ENCODE measurements around the gene CEACAM21. TPM values are rescaled to one million over a fixed set of nuclear protein-coding genes. Genes with fewer than 3 reads are reported as not detected.

Gene CEACAM21
- total and polyA plus RNA-seq, 4 donors = 5.1 to 11.9 (median 11.0) TPM

GRCh38 chr19:41564515-41565378, 11.2 kb upstream of the CEACAM21 start:
- Histone ChIP-seq H3K36me3 (ENCODE audit: control insufficient read depth, insufficient read depth, low read length) (no peaks in the 10 kb centered on the region), H3K4me1 (ENCODE audit: control insufficient read depth, insufficient read depth, low read length) (peaks cover 19% of the 10 kb centered on the region), H3K9me3 (ENCODE audit: control insufficient read depth, insufficient read depth, low read length) (no peaks in the 10 kb centered on the region), H3K27ac (ENCODE audit: low read depth, low read length) (no peak overlapping the region), H3K27me3 (ENCODE audit: control insufficient read depth, insufficient read depth, low read length) (peaks cover 28% of the 10 kb centered on the region), H3K4me3 (ENCODE audit: low read depth, low read length) (peak overlapping the region; percentile 24)
- DNase-seq (ENCODE audit: low read depth in 4 of 6, low spot score in 6 of 6) = peak in 3 of 6 donors; percentile 7 to 63 (median 21)
- 2% methylated on average over 42 of the region's 59 CpGs for WGBS (ENCODE audit: insufficient coverage)

GRCh38 chr19:41565379-41565720, 10.6 kb upstream of the CEACAM21 start:
- 12% methylated on average over 4 of the region's 9 CpGs for WGBS (ENCODE audit: insufficient coverage)
- peak in 1 of 6 donors; percentile 3 for DNase-seq (ENCODE audit: low read depth in 4 of 6, low spot score in 6 of 6)
- no peak overlapping the region for H3K27ac ChIP-seq (ENCODE audit: low read depth, low read length)
- no peaks in the 10 kb centered on the region for H3K36me3 ChIP-seq (ENCODE audit: control insufficient read depth, insufficient read depth, low read length)
- no peaks in the 10 kb centered on the region for H3K9me3 ChIP-seq (ENCODE audit: control insufficient read depth, insufficient read depth, low read length)
- H3K4me3 ChIP-seq (ENCODE audit: low read depth, low read length) = peak overlapping the region; percentile 16
- H3K27me3 ChIP-seq (ENCODE audit: control insufficient read depth, insufficient read depth, low read length) = peaks cover 30% of the 10 kb centered on the region
- H3K4me1 ChIP-seq (ENCODE audit: control insufficient read depth, insufficient read depth, low read length) = peaks cover 20% of the 10 kb centered on the region

DNA sequence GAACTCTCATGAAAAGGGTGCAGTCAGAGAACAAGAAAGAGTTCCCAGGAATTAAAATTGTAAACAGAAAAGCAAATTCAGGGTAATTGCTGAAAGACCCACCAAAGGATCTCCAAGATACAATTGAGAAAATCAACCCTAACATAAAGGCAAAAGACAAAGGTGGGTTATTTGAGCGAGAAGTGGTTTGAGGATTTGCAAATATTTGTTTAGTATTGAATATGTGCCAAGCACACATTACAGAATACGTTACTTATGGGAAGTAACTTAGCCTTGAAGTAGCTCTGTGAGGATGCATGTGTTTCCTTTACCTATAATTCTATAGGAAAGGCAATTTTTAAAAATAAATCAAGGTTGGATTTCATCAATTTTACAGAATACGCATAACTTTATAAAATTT, 10.0 kb upstream of the CEACAM21 start:
- Histone ChIP-seq H3K4me1 (ENCODE audit: control insufficient read depth, insufficient read depth, low read length) (peaks cover 23% of the 10 kb centered on the region), H3K27me3 (ENCODE audit: control insufficient read depth, insufficient read depth, low read length) (peaks cover 31% of the 10 kb centered on the region), H3K27ac (ENCODE audit: low read depth, low read length) (no peak overlapping the region), H3K9me3 (ENCODE audit: control insufficient read depth, insufficient read depth, low read length) (no peaks in the 10 kb centered on the region), H3K36me3 (ENCODE audit: control insufficient read depth, insufficient read depth, low read length) (no peaks in the 10 kb centered on the region), H3K4me3 (ENCODE audit: low read depth, low read length) (no peak overlapping the region)
- DNase-seq (ENCODE audit: low read depth in 4 of 6, low spot score in 6 of 6) = no peak
- WGBS (ENCODE audit: insufficient coverage) = no CpG with 5 or more reads among the region's 3 CpGs

DNA sequence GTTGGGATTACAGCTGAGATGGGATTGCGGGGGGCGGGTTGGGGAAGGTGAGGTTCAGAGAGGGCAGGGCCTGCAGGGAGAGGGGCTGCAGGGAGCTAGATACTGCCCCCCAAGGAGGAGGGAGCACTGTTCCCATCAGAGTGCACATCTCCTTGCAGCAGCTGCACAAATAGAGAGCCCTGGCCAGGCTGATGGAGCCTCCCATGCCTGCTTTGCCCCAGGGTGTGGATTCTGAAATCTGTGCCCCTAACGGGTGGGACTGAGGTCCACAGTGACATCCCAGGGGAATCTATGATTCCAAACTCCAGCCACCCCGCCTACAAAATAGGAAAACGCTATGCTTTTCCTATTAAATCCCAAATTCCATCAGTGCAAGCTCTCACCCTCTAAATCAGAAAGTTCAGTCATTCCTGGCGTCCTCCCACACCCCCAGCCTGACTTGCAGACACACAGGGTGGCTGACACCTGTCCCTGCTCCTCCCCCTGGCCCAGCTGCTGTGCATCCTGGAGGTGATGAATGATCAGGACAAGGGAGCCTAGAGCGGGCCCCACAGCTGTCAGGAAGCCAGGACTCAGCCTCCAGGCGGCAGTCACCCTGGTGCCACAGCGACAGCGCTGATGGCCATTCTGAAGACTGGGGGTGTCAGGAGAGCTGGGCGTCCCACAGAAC, 6.3 kb upstream of the CEACAM21 start:
- H3K27me3 ChIP-seq (ENCODE audit: control insufficient read depth, insufficient read depth, low read length) = peaks cover 18% of the 10 kb centered on the region
- DNase-seq (ENCODE audit: low read depth in 4 of 6, low spot score in 6 of 6) = no peak

DNA sequence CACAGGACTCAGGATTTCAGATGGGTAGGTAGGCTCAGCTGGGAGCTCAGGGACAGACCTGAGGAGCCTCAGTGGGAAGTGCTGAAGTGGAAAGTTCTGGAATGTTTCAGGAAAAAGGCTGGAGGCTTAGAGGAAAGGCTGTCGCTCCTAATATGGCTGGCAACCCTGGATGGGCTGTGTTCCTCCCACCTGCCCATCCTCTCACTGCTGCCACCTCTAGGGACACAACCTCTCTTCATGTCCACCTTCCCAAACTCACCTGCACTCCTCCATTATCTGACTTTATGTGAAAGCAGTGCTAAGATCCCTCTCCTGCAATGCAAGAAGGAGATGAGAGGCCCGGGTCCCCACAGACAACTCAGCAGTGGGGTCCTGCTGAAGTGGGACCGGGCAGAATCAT, 5.8 kb upstream of the CEACAM21 start:
- Histone ChIP-seq H3K36me3 (ENCODE audit: control insufficient read depth, insufficient read depth, low read length) (no peaks in the 10 kb centered on the region), H3K27me3 (ENCODE audit: control insufficient read depth, insufficient read depth, low read length) (peaks cover 12% of the 10 kb centered on the region), H3K4me3 (ENCODE audit: low read depth, low read length) (no peak overlapping the region), H3K9me3 (ENCODE audit: control insufficient read depth, insufficient read depth, low read length) (no peaks in the 10 kb centered on the region), H3K4me1 (ENCODE audit: control insufficient read depth, insufficient read depth, low read length) (peaks cover 4% of the 10 kb centered on the region), H3K27ac (ENCODE audit: low read depth, low read length) (no peak overlapping the region)
- no peak for DNase-seq (ENCODE audit: low read depth in 4 of 6, low spot score in 6 of 6)
- 58% methylated on average over 3 of the region's 3 CpGs for WGBS (ENCODE audit: insufficient coverage)

More for the DNA sequence above, 6.3 kb upstream of the CEACAM21 start:
- H3K36me3 ChIP-seq (ENCODE audit: control insufficient read depth, insufficient read depth, low read length) = no peaks in the 10 kb centered on the region
- 57% methylated on average over 11 of the region's 11 CpGs for WGBS (ENCODE audit: insufficient coverage)
- no peaks in the 10 kb centered on the region for H3K9me3 ChIP-seq (ENCODE audit: control insufficient read depth, insufficient read depth, low read length)
- no peak overlapping the region for H3K27ac ChIP-seq (ENCODE audit: low read depth, low read length)
- H3K4me1 ChIP-seq (ENCODE audit: control insufficient read depth, insufficient read depth, low read length) = peaks cover 7% of the 10 kb centered on the region
- no peak overlapping the region for H3K4me3 ChIP-seq (ENCODE audit: low read depth, low read length)

- H3K9me3 ChIP-seq (ENCODE audit: control insufficient read depth, insufficient read depth, low read length) = no peaks in the 10 kb centered on the region
- H3K27me3 ChIP-seq (ENCODE audit: control insufficient read depth, insufficient read depth, low read length) = peaks cover 8% of the 10 kb centered on the region
- H3K27ac ChIP-seq (ENCODE audit: low read depth, low read length) = no peak overlapping the region
- H3K4me3 ChIP-seq (ENCODE audit: low read depth, low read length) = no peak overlapping the region
- peaks cover 6% of the 10 kb centered on the region for H3K4me1 ChIP-seq (ENCODE audit: control insufficient read depth, insufficient read depth, low read length)
- WGBS (ENCODE audit: insufficient coverage) = 3% methylated on average over 6 of the region's 7 CpGs
- no peaks in the 10 kb centered on the region for H3K36me3 ChIP-seq (ENCODE audit: control insufficient read depth, insufficient read depth, low read length)
- peak in 4 of 6 donors; percentile 45 to 90 (median 74) for DNase-seq (ENCODE audit: low read depth in 4 of 6, low spot score in 6 of 6)
These were observed 5.3 kb upstream of the CEACAM21 start for GRCh38 chr19:41570639-41571112.

GRCh38 chr19:41577144-41577830, 1.3 kb downstream of the CEACAM21 start:
- H3K4me3 ChIP-seq (ENCODE audit: low read depth, low read length) = no peak overlapping the region
- H3K4me1 ChIP-seq (ENCODE audit: control insufficient read depth, insufficient read depth, low read length) = peaks cover 2% of the 10 kb centered on the region
- 75% methylated on average over 13 of the region's 19 CpGs for WGBS (ENCODE audit: insufficient coverage)
- H3K36me3 ChIP-seq (ENCODE audit: control insufficient read depth, insufficient read depth, low read length) = peaks cover 3% of the 10 kb centered on the region
- H3K9me3 ChIP-seq (ENCODE audit: control insufficient read depth, insufficient read depth, low read length) = peaks cover 2% of the 10 kb centered on the region
- no peak overlapping the region for H3K27ac ChIP-seq (ENCODE audit: low read depth, low read length)
- DNase-seq (ENCODE audit: low read depth in 4 of 6, low spot score in 6 of 6) = no peak
- peaks cover 7% of the 10 kb centered on the region for H3K27me3 ChIP-seq (ENCODE audit: control insufficient read depth, insufficient read depth, low read length)

- no peak overlapping the region for H3K4me3 ChIP-seq (ENCODE audit: low read depth, low read length)
- H3K4me1 ChIP-seq (ENCODE audit: control insufficient read depth, insufficient read depth, low read length) = peaks cover 2% of the 10 kb centered on the region
- peaks cover 7% of the 10 kb centered on the region for H3K27me3 ChIP-seq (ENCODE audit: control insufficient read depth, insufficient read depth, low read length)
- H3K27ac ChIP-seq (ENCODE audit: low read depth, low read length) = no peak overlapping the region
- 43% methylated on average over 2 of the region's 2 CpGs for WGBS (ENCODE audit: insufficient coverage)
- H3K36me3 ChIP-seq (ENCODE audit: control insufficient read depth, insufficient read depth, low read length) = peaks cover 5% of the 10 kb centered on the region
- DNase-seq (ENCODE audit: low read depth in 4 of 6, low spot score in 6 of 6) = no peak
- H3K9me3 ChIP-seq (ENCODE audit: control insufficient read depth, insufficient read depth, low read length) = peaks cover 4% of the 10 kb centered on the region
These were observed 1.9 kb downstream of the CEACAM21 start for GRCh38 chr19:41577833-41578232.

GRCh38 chr19:41578886-41579285, 2.9 kb downstream of the CEACAM21 start:
- WGBS (ENCODE audit: insufficient coverage) = 48% methylated on average over 2 of the region's 2 CpGs
- peaks cover 4% of the 10 kb centered on the region for H3K9me3 ChIP-seq (ENCODE audit: control insufficient read depth, insufficient read depth, low read length)
- no peak for DNase-seq (ENCODE audit: low read depth in 4 of 6, low spot score in 6 of 6)
- H3K4me3 ChIP-seq (ENCODE audit: low read depth, low read length) = no peak overlapping the region
- peaks cover 2% of the 10 kb centered on the region for H3K4me1 ChIP-seq (ENCODE audit: control insufficient read depth, insufficient read depth, low read length)
- H3K27ac ChIP-seq (ENCODE audit: low read depth, low read length) = no peak overlapping the region
- peaks cover 5% of the 10 kb centered on the region for H3K27me3 ChIP-seq (ENCODE audit: control insufficient read depth, insufficient read depth, low read length)
- peaks cover 5% of the 10 kb centered on the region for H3K36me3 ChIP-seq (ENCODE audit: control insufficient read depth, insufficient read depth, low read length)
